ENCODE results near the gene FBXO2. TPM values are rescaled to one million over a fixed set of nuclear protein-coding genes. Genes with fewer than 3 reads are reported as not detected.
A peak's percentile ranks its signal among the peaks of the same experiment; 100 is the strongest.

Gene FBXO2
- total and polyA plus RNA-seq, 9 of the 15 experiments (the other 6 are each of a cell fraction or from before 2014, with no cell fraction given), result 0.04 to 1.9 (median 0.27) TPM

GRCh38 chr1:11681071-11681771, 27.0 kb upstream of the FBXO2 start, which contains the start of gene MAD2L2 (continued):
- TF ChIP-seq SETDB1 (IDR thresholded peaks at IDR 0.05; ENCODE audit: low read length) (peak; percentile 55), PHB2 (IDR thresholded peaks at IDR 0.05; ENCODE audit: low read depth) (no peak), SIRT6 (IDR thresholded peaks at IDR 0.05; ENCODE audit: low read depth, low read length) (no peak), HSF4 (CRISPR knock-in tag; IDR thresholded peaks at IDR 0.05; ENCODE audit: borderline replicate concordance) (no peak), E2F3 (CRISPR knock-in tag; IDR thresholded peaks at IDR 0.05) (no peak; the same call in 1 of the 2 replicates), ARID4B (CRISPR knock-in tag; IDR thresholded peaks at IDR 0.05) (peak; percentile 67), NR0B1 (IDR thresholded peaks at IDR 0.05; ENCODE audit: partially characterized antibody) (no peak), ZBTB8A (IDR thresholded peaks at IDR 0.05; ENCODE audit: partially characterized antibody) (no peak), EP400 (IDR thresholded peaks at IDR 0.05) (peak; percentile 85), ZSCAN29 (IDR thresholded peaks at IDR 0.05) (no peak), HEY1 (CRISPR knock-in tag; IDR thresholded peaks at IDR 0.05; ENCODE audit: borderline replicate concordance) (no peak), XRCC3 (IDR thresholded peaks at IDR 0.05) (no peak), ZNF175 (CRISPR knock-in tag; IDR thresholded peaks at IDR 0.05; ENCODE audit: low read depth) (peak; percentile 44; the same call in 1 of the 2 replicates), KHSRP (IDR thresholded peaks at IDR 0.05) (no peak), ZNF699 (CRISPR knock-in tag; IDR thresholded peaks at IDR 0.05; ENCODE audit: insufficient replicate concordance) (no peak), CHD2 (IDR thresholded peaks at IDR 0.05; ENCODE audit: low read depth, low read length) (no peak), ZNF3 (CRISPR knock-in tag; IDR thresholded peaks at IDR 0.05) (no peak), U2AF1 (optimal IDR thresholded peaks at IDR 0.05; ENCODE audit: low read depth, low read length) (peak; percentile 68), ZNF253 (CRISPR knock-in tag; conservative IDR thresholded peaks at IDR 0.05) (no peak), BCOR (IDR thresholded peaks at IDR 0.05) (no peak; the same call in 1 of the 2 replicates), ATF2 (CRISPR knock-in tag; IDR thresholded peaks at IDR 0.05) (no peak), SRF (CRISPR knock-in tag; IDR thresholded peaks at IDR 0.05) (peak in 1 of 2 experiments; percentile 62; a peak in 1 of 4 replicates), SRSF3 (IDR thresholded peaks at IDR 0.05; ENCODE audit: insufficient read depth, low read length) (no peak)

Data from K562 (cell line).